NOMO-1 treated with dmso at 0.1 percent for 144 hours (cell line): Measurements from ENCODE around the gene DSC1.

Experiments
- DNase-seq: peaks from one replicate; lab custom pipeline; 2025; ENCODE audit not compliant: unreplicated experiment; lab: John Stamatoyannopoulos, UW

Gene DSC1, protein sequence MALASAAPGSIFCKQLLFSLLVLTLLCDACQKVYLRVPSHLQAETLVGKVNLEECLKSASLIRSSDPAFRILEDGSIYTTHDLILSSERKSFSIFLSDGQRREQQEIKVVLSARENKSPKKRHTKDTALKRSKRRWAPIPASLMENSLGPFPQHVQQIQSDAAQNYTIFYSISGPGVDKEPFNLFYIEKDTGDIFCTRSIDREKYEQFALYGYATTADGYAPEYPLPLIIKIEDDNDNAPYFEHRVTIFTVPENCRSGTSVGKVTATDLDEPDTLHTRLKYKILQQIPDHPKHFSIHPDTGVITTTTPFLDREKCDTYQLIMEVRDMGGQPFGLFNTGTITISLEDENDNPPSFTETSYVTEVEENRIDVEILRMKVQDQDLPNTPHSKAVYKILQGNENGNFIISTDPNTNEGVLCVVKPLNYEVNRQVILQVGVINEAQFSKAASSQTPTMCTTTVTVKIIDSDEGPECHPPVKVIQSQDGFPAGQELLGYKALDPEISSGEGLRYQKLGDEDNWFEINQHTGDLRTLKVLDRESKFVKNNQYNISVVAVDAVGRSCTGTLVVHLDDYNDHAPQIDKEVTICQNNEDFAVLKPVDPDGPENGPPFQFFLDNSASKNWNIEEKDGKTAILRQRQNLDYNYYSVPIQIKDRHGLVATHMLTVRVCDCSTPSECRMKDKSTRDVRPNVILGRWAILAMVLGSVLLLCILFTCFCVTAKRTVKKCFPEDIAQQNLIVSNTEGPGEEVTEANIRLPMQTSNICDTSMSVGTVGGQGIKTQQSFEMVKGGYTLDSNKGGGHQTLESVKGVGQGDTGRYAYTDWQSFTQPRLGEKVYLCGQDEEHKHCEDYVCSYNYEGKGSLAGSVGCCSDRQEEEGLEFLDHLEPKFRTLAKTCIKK

DNA sequence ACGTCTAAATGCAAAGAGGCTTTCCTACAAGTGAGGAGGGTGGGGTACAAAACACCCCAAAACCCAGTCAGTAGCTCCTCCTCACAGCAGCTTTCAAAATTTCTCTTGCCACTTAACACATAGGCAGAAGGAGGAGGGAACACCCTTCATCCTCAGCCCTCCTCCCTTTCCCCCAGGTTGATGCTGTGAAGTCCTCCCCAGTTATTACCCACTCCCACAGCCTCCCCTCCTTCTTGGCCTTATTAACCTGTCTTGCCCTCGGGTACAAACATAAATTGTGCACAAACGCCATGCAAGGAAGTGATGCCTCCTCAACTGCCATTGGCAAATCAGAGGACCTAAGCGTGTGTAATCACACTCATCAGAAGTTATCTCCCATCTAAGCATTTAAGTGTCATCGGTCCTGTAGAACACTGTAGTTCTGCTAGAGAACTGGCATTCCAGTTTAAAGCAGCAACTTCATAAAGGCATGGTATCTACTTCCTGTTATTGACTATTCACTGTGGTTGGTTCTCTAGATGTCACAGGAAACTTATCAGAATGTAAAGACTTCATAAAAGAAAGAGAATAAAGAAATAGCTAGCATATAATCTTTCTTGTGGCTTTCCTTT is at the start of gene DSC1:
TSS of gene DSC1 (minus strand) at position 32 of the 611 bp plus-strand sequence. CDS start 262 bp downstream, outside the sequence.
- no peak for DNase-seq

DNA sequence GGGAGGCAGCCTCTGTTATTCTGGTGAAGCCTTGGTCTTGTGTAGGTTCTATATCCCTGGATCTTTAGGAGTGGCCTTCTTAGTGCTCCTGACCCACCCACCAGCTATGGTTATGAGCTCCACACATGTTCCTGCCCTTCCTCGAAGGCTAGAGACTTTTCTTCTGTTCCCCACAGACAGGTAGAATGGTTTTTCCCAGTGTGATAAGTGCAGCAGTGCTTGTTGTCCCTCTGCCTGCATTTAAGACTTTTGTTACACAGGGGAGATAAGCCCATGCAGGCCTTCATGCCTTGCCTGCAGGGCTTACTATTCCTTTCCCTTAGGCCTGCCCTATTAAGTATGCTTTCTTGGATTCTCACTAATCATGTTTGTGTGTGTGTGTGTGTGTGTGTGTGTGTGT is 48.4 kb upstream of the DSC1 start:
- DNase-seq: no peak

DNA sequence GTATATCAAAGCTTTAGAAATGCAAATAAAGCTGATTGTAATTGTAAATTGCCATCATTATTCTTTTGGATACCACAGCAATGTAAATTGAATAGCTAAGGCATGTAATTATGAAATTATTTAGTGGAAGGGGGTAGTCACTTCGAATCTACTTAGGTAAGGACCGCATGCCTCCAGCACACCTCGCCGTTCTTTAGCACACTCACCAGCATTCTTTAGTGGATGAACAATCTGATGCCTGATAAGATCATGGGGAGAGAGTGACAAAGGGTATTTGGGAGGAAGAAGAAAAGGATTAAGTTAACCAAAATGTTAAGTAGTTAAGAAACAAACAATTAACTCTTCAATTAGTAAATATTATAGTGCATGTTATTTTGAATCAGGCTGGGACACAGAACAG is 46.4 kb upstream of the DSC1 start:
- DNase-seq: no peak

DNA sequence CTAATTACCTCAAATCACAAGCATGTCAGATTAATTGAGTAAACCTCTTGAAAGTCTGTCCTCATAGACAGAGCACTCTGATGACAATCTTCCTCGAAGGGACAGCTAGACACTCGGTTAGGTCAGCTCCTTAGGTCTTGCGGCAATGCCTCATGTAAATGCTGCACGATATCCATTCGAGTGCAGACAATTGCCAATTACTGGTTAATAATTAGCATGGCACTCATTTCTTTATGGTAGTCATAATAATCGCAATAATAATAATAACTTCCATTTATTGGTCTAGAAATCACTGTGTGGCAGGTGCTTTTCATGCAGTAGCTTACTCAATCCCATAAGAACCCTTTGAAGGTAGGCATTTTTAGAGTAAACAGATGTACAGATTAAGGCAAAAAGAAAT is 44.7 kb upstream of the DSC1 start:
- DNase-seq: no peak

DNA sequence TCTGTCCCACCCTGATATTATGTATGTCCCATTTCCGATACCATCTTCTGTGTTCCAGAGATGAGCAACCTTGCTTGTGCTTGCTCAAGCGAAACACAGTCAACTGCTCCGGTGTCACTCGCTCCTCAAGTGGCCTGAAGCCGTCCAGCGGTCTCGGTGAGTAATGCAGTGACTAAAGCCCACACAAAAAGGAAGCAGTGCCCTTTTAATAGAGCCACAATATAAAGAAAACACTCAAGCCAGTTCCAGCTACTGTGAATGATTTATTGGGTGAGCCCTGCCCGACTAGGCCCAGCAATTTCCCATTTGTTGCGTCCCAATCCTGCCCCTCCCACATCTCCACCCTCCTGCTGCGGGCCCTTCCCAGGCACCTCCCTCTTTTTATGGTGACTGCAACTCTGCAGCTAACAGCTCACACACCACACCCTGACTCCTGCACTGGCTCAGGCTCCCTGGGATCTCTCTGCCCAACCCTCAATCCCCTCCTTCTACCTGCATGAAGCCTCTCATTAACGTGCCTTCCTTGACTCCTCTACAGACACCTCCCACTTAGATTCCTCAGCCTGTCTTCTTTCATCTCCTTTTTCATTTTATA is 44.2 kb upstream of the DSC1 start:
- peak; percentile 95 for DNase-seq

DNA sequence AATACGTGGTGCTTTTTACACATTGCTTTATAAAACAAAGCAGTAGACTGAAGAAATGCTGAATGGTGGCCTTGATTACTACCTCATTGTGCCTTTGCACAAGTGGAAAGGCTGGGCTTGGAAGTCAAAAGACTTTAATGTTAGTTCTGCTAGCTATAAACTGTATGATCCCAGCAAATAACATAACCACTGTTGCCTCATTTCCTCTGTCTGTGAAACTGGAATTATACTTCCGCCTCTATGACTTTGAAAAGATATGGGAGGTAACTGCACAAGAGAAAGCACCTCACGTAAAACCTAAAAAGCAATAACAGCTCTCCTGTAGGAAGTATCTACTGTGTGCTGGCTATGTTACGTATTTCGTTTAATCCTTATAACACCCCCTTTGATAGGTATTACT is 43.4 kb upstream of the DSC1 start:
- DNase-seq: peak; percentile 36

DNA sequence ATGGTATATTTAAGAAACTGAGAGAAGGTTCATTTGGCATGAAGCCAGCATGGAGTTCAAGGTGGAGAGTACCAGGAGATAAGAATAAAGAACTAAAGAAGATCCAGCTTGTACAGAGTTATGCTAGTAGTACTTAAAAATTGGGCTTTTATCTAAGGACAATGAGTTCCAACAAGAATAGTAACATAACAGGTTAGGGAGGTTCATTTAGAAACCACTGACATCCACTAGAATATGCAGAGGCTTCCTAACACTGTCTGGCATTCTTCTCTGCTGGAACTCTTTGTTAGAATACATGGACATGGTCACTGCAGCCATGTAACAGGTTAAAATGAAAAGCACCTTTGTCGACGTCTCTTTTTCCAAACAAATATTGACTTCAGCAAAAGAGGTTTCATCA is 42.6 kb upstream of the DSC1 start:
- DNase-seq: no peak

DNA sequence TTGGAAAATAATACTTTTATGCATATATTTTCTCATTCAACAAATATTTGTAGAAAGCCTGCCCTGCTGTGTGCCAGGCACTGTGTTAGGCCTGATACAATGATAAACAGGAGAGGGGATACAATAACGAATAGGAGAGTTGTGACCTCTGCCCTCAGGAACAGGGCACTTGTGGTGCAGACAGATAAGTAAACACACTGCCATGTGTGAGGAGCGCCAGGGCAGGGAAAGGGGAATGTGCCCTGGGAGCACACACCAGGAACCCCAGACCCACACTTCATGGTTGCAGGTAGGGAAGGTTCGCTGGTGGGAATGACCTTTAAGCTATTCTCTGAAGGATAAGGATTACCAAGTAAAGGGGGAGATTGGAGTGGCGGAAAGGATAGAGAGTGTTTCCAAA is 42.2 kb upstream of the DSC1 start:
- DNase-seq: no peak

DNA sequence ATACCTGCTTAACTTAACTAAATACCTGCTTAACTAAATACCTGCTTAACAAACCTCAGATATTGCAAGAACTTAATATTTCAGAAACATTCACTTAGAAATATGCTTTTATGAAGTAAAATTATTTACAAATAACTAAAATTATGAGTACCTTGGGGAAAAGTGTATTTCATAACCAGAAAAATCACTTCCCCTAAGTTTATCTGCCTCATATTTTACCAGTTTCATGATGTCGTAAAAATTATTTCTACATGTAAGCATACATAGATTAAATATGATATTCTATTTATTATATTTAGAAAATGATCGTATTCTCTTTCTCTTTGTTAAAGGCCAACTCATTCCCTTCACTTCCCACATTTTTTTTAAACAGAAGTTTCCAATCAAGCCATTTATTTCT is 41.5 kb upstream of the DSC1 start:
- no peak for DNase-seq

DNA sequence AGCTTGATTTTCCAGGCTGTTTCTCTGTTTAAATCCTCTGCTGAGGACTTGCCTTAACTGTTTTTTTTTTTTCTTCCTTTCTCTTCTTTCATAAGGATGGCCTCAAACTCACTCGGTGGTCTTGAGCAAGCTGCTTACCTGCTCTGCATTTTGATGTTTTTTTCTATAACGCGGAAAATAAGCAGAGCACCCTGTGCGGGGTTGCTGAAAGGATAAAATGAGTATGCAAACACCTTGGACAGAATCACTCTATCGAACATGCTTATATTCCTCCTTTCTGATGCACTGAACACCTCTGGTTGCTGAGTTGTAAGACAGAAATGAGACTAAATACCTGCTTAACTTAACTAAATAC is 41.1 kb upstream of the DSC1 start:
- no peak for DNase-seq

DNA sequence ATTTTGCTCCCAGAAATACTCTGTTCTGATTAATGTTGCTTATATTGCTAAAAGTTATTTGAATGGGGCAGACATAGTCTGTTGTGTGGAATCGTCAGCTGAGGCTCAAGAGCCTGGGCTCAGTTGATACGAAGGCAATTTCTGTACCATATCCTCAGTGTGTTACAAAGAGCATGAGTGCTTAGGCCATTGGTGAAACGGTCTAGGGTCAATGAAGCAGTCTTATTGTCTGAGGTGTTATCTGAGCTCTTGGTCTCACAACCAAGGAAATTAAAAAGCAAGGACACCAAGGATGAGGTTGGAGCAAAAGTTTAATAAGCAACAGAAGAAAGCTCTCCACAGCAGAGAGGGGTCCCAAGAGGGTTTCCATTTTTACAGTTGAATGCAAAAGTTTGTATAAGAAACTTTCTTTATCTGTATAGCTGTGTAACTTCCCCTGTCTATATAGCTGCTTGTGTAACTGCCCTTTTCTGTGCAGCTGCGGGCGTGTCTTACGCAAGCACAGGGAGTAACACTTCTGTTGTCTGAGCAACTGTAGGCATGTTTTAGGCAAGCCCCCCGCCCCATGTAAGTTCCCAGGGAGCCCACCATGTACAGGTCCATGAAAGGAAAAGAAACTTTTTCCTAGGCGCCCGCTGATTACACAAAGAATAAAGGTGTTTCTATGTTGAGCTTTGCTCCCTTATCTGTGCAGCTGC is 40.6 kb upstream of the DSC1 start:
- DNase-seq: peak; percentile 72

DNA sequence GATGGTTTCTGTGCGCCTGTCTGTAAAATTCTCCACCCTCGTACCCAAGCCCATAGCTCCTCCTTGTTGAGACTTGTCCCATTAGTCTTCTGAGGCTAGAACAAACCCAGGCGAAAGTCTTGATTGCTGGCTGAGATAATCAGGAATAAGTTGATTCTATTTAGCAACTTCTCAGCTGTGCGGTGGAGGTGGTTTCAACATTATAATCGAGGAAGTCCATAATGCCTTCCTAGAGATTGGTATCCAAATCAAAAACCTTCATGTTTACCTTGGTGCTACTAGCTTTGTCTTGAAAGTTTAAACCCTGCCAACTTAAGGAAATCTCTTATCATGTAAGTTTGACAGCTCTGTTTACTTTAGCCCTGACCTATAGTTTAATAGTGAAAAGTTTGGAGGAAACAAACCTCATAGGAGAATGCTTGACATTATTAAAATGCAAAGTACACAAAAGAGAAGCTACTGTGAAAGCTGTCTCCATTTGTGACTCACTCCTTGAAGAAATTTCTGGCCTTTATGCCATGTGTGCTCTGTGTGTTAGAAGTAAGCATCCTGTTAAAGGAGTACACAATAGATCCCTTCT is 36.6 kb upstream of the DSC1 start:
- no peak for DNase-seq

DNA sequence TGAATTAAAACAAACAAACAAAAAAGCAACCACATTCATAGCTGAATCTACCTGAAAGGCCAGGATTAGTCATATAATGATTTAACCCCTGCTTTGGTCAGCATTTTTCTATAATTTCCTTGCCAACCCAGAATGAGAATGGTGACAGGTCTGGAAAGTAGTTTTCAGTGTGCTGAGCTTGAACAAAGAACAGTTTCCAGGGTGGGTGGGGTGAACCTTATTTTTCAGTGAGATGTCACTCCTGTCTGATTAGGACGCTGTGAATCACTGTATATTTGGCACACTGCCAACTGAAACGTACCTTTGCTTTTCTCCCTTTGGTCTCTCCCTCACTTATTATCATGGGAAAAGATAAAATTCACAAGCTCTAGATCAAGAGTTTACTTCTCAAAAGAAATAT is 35.0 kb upstream of the DSC1 start:
- no peak for DNase-seq

DNA sequence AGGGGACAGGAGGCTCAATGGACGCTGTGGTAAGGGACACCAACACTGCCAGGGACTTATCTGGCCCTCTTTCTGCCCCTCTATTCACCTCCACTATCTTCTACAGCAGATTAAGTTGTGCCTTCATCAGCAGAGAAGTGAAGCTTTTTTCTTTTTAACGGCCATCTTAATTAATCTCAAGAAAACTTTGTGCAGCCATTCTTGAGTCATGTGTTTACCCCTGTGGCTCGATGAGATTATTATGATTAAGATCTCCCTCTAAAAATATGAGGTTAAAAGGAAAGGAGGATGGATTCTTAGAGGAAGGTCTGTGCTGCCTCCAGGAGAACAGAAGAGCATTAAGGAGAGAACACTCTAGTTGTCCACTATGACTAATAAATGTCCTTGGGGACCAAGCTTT is 32.4 kb upstream of the DSC1 start:
- DNase-seq: no peak

DNA sequence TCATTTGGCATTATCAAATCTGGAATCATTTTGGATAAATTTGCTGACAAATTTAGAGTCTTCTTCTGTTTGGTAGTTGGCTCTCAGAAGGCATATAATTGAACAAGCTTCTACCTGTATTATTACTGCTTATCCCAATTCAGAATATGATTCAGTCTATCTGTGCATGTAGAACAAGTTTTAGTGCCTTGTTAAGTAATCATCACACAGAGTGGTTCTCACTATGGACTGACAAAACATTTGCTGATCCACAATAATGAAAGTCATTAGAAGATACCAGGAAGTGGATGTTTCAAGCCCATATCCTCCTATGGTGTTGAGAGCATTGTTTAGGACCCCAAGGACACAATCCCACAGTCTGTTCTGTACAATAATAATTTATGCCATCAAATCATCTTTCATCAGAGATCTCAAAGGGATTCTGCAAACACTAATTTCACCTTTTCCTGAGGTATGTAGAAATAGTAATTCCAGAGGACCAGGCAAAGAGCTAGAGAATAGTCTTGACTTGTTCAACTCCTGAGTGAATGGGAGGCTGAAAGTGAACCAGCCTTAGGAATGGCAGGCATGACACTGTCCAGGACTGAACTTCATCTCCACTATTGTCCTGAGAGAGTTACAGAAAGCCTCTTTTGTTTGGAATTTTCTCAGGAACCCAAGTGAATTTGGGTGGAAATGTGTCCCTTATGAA is 29.6 kb upstream of the DSC1 start:
- no peak for DNase-seq

DNA sequence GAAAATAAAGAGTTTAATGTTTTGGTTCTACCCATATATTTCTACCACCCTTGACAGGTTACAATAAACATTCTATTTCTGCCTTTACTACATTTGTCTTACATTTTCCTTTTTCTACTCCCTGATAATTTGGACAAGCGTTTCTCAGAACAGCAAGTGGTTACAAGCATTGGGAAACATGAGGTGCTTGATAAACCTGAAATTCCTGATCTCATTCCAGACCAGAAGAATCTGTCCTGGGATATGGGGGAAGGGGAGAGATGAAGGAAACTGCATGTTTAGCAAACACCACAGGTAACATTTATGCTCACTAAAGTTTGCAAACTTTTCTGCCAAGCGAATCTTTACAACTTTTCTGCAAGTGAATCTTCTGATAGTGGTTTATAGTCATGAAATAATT is 28.3 kb upstream of the DSC1 start:
- DNase-seq: no peak

DNA sequence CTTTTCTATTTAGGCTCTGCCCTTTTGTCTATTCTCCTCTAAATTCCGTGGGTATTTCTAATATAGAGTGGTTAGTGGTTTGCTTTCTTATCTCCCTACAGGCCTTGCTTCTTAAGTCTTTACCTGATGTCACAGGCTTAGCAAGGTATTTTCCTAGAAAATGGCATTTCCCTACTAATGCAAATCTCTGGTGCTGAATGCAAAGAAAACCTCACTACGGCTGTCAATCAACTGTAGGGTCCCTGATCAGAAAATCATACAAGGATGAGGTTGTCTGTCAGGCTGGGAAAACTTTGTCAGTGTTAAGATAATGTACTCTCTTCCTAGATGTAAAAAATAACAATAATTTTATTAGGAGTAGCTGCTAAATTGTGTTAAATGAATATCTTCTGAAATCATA is 27.1 kb upstream of the DSC1 start:
- DNase-seq: no peak

DNA sequence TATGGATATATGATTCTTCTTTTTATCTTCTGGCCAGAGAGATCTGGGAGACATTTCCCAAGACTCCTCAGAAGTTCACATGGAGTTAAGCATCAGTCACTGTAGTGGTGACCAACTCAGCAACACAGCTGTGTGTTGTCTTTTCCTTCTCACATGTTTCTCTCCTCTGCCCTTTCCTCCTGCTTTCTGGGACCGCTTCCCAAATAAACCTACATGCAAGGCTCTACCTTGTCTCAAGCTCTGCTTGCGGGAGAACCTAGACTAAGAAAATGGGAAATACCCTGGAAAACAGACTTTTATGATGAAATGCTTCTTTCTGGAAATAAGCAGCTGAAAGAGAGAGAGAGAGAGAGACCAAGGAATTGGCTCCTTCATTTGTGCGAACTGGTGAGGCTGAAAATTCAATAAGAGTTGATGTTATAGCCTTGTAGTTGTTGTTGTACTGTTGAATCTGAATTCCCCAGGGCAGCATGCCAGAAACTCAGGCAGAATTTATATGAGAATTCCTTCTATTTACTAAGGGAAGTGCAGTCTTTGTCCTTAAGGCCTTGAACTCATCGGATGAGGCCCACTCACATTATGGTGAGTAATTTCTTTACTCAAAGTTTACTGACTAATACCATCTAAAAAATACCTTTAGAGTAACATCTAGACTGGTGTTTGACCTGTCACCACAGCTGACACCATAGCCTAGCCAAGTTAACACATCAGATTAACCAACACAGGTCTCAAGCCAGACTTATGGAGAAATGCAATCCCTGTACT is 22.7 kb upstream of the DSC1 start:
- no peak for DNase-seq

DNA sequence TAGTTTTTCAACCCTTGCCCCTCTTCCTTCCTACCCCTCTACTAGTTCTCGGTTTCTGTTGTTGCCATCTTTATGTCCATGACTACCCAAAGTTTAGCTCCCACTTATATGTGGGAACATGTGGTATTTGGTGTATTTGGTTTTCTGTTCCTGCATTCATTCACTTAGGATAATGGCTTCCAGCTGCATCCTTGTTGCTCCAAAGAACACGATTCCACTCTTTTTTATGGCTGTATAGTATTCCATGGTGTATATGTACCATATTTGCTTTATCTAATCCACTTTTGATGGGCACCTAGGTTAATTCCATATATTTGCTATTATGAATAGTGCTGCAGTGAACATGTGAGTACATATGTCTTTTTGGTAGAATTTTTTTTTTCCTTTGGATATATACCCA is 20.6 kb upstream of the DSC1 start:
- DNase-seq: no peak
